HepG2 (cell line): Measurements from ENCODE around the gene ITGA2. TPM values are rescaled to one million over a fixed set of nuclear protein-coding genes. Genes with fewer than 3 reads are reported as not detected.
A peak's percentile ranks its signal among the peaks of the same experiment; 100 is the strongest.

ENCODE experiments used
- BORCS8-MEF2B ChIP-seq: sonication (generic); formaldehyde crosslinking; IDR thresholded peaks from 2 replicates; pipeline ENCODE4 v1.8.0; 2022; ENCODE audit warnings: mild to moderate bottlenecking, missing genetic modification reagents
- GLMP ChIP-seq: sonication (generic); formaldehyde crosslinking; IDR thresholded peaks from 2 replicates; pipeline ENCODE4 v1.9.0; 2021; ENCODE audit warnings: missing genetic modification reagents, mild to moderate bottlenecking, borderline replicate concordance
- HNRNPH1 ChIP-seq: fragments of 200-400 bp; formaldehyde crosslinking; optimal IDR thresholded peaks from 2 replicates; pipeline ENCODE3; 2017; ENCODE audit warnings: mild to moderate bottlenecking, low read depth, low read length
- JUN ChIP-seq: sonication (generic); formaldehyde crosslinking; IDR thresholded peaks from 2 replicates; pipeline ENCODE4 v1.4.0; 2020; ENCODE audit warnings: mild to moderate bottlenecking, missing genetic modification reagents
- RBFOX2 ChIP-seq: fragments of 200-400 bp; formaldehyde crosslinking; IDR thresholded peaks from 2 replicates; pipeline ENCODE4 v1.6.1; 2017; ENCODE audit warnings: low read depth, mild to moderate bottlenecking, low read length
- SATB2 ChIP-seq: sonication (generic); formaldehyde crosslinking; IDR thresholded peaks from 2 replicates; pipeline ENCODE4 v1.5.0; 2020; ENCODE audit warnings: missing genetic modification reagents
- SP140L ChIP-seq: sonication (generic); formaldehyde crosslinking; IDR thresholded peaks from 2 replicates; pipeline ENCODE4 v1.4.0; 2020; ENCODE audit warnings: missing genetic modification reagents, borderline replicate concordance
- THAP11 ChIP-seq: IDR thresholded peaks from 2 replicates; pipeline ENCODE4 v1.6.1; 2016; ENCODE audit warnings: missing biosample characterization, missing genetic modification reagents
- ZBTB14 ChIP-seq: sonication (generic); formaldehyde crosslinking; IDR thresholded peaks from 2 replicates; pipeline ENCODE4 v1.4.0; 2020; ENCODE audit warnings: missing genetic modification reagents
- ZFP36L2 ChIP-seq: sonication (generic); formaldehyde crosslinking; IDR thresholded peaks from 2 replicates; pipeline ENCODE4 v1.4.0; 2020; ENCODE audit warnings: missing genetic modification reagents
- ZNF12 ChIP-seq: sonication (generic); formaldehyde crosslinking; IDR thresholded peaks from 2 replicates; pipeline ENCODE4 v1.5.0; 2020; ENCODE audit warnings: missing genetic modification reagents
- ZNF646 ChIP-seq: sonication (generic); formaldehyde crosslinking; IDR thresholded peaks from 2 replicates; pipeline ENCODE4 v1.9.0; 2021; ENCODE audit warnings: mild to moderate bottlenecking, missing genetic modification reagents
- polyA plus RNA-seq, 8 experiments: library from polyadenylated mRNA; depleted of rRNA in 3 of 8; stranded (reverse) in 7 of 8; unstranded in 1 of 8; fragments of >200 nt; fragmentation: Illumina TruSeq in 4 of 8; extraction: Trizol in 4 of 8; gene quantifications; 2 replicates each; pipeline versions ENCODE4 v1.2.1 to v1.2.3, GENCODE V29; 2011 to 2016; ENCODE audit warnings: low read depth in 4 of 8, missing spikeins in 1 of 8, mixed read lengths in 1 of 8; ENCODE audit not compliant: insufficient read depth in 1 of 8
- total RNA-seq, 5 experiments: library from RNA; depleted of rRNA; stranded (reverse); fragments of >200 nt; fragmentation: Illumina TruSeq; extraction: Trizol; gene quantifications; 2 replicates each; pipeline ENCODE4 v1.2.3, GENCODE V29; 2016; ENCODE audit warnings: low read depth in 1 of 5
- TF ChIP-seq, protein P1 (sequence below): sonication (generic); formaldehyde crosslinking; IDR thresholded peaks from 2 replicates; pipeline ENCODE4 v1.4.0; 2020; ENCODE audit warnings: low read depth, missing genetic modification reagents

ITGA2 gene
- total and polyA plus RNA-seq, 2 of the 13 experiments (the other 11 are each of a cell fraction or from before 2014, with no cell fraction given): 15.8 to 58.3 TPM

- TF ChIP-seq BORCS8-MEF2B (no peak), ZBTB14 (CRISPR knock-in tag) (no peak), RBFOX2 (peak; percentile 38; the same call in 1 of the 2 replicates), JUN (CRISPR knock-in tag) (no peak), ZFP36L2 (CRISPR knock-in tag) (no peak), THAP11 (no peak; the same call in 1 of the 2 replicates), SP140L (CRISPR knock-in tag) (no peak), HNRNPH1 (no peak), ZNF646 (no peak), SATB2 (CRISPR knock-in tag) (no peak), GLMP (CRISPR knock-in tag) (no peak), ZNF12 (CRISPR knock-in tag) (no peak)
- TF ChIP-seq, protein P1, sequence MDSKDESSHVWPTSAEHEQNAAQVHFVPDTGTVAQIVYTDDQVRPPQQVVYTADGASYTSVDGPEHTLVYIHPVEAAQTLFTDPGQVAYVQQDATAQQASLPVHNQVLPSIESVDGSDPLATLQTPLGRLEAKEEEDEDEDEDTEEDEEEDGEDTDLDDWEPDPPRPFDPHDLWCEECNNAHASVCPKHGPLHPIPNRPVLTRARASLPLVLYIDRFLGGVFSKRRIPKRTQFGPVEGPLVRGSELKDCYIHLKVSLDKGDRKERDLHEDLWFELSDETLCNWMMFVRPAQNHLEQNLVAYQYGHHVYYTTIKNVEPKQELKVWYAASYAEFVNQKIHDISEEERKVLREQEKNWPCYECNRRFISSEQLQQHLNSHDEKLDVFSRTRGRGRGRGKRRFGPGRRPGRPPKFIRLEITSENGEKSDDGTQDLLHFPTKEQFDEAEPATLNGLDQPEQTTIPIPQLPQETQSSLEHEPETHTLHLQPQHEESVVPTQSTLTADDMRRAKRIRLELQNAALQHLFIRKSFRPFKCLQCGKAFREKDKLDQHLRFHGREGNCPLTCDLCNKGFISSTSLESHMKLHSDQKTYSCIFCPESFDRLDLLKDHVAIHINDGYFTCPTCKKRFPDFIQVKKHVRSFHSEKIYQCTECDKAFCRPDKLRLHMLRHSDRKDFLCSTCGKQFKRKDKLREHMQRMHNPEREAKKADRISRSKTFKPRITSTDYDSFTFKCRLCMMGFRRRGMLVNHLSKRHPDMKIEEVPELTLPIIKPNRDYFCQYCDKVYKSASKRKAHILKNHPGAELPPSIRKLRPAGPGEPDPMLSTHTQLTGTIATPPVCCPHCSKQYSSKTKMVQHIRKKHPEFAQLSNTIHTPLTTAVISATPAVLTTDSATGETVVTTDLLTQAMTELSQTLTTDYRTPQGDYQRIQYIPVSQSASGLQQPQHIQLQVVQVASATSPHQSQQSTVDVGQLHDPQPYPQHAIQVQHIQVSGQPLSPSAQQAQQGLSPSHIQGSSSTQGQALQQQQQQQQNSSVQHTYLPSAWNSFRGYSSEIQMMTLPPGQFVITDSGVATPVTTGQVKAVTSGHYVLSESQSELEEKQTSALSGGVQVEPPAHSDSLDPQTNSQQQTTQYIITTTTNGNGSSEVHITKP (CRISPR knock-in tag): no peak
These were observed 32.0 kb upstream of the ITGA2 start (continued) for GRCh38 chr5:52956915-52957747.
